SU-DHL-6 (cell line): Measurements from ENCODE around the gene CCZ1.
"Not testable (repeated sequence)": the region's sequence is repeated elsewhere in the genome, so short reads cannot be mapped to it uniquely, and the experiment has no call there.

ENCODE experiments used
- H2AFZ ChIP-seq: fragments of 200-600 bp; sonication (generic); 2 replicates; pipeline ENCODE4 v1.6.1; 2014; ENCODE audit warnings: low read depth, mild to moderate bottlenecking, moderate library complexity, mixed read lengths, antibody characterized with exemption, low read length; ENCODE audit not compliant: severe bottlenecking
- H3F3A ChIP-seq: fragments of 200-600 bp; shearing (Covaris generic); 2 replicates; pipeline ENCODE4 v1.6.0; 2016; ENCODE audit warnings: antibody characterized with exemption, mild to moderate bottlenecking; ENCODE audit not compliant: insufficient read depth
- H3K27ac ChIP-seq: fragments of 200-600 bp; sonication (generic); 2 replicates; pipeline ENCODE4 v1.5.1; 2016; ENCODE audit warnings: low read depth, mild to moderate bottlenecking, low read length, moderate library complexity, mixed read lengths
- H3K27me3 ChIP-seq: fragments of 200-600 bp; sonication (generic), shearing (Covaris generic); 2 replicates; pipeline ENCODE4 v1.6.0; 2014; ENCODE audit warnings: mild to moderate bottlenecking, low read length
- H3K36me3 ChIP-seq: fragments of 200-600 bp; sonication (generic); 2 replicates; pipeline ENCODE4 v1.6.1; 2014; ENCODE audit warnings: mild to moderate bottlenecking, low read length, mixed read lengths
- H3K4me2 ChIP-seq: fragments of 300-600, 200-600 bp; shearing (Covaris generic), sonication (generic); 2 replicates; pipeline ENCODE4 v1.6.0; 2014; ENCODE audit warnings: low read length, low read depth, mild to moderate bottlenecking; ENCODE audit not compliant: poor library complexity, severe bottlenecking
- H3K4me3 ChIP-seq: fragments of 200-600 bp; sonication (generic); 2 replicates; pipeline ENCODE4 v1.5.1; 2014; ENCODE audit warnings: antibody characterized with exemption, low read length, mild to moderate bottlenecking, mixed read lengths; ENCODE audit not compliant: insufficient read depth, poor library complexity, severe bottlenecking
- H3K79me2 ChIP-seq: fragments of 200-600 bp; sonication (generic); 2 replicates; pipeline ENCODE4 v1.6.1; 2014; ENCODE audit warnings: mild to moderate bottlenecking, low read length, moderate library complexity; ENCODE audit not compliant: insufficient read depth
- H3K9ac ChIP-seq: fragments of 200-600 bp; sonication (generic); 2 replicates; pipeline ENCODE4 v1.7.0; 2014; ENCODE audit warnings: mild to moderate bottlenecking, low read length
- H3K9me2 ChIP-seq: fragments of 200-600 bp; sonication (generic); replicated peaks from 2 replicates; pipeline ENCODE4 v1.6.1; 2014; ENCODE audit warnings: low read length; ENCODE audit not compliant: insufficient read depth
- H3K9me3 ChIP-seq: fragments of 200-600 bp; sonication (generic); 2 replicates; pipeline ENCODE4 v1.6.1; 2014; ENCODE audit warnings: low read length, mixed read lengths; ENCODE audit not compliant: insufficient read depth
- H4K20me1 ChIP-seq: fragments of 200-600 bp; sonication (generic); 2 replicates; pipeline ENCODE4 v1.6.1; 2014; ENCODE audit warnings: low read depth, mild to moderate bottlenecking, antibody characterized with exemption, low read length, moderate library complexity, mixed read lengths

Gene CCZ1

DNA sequence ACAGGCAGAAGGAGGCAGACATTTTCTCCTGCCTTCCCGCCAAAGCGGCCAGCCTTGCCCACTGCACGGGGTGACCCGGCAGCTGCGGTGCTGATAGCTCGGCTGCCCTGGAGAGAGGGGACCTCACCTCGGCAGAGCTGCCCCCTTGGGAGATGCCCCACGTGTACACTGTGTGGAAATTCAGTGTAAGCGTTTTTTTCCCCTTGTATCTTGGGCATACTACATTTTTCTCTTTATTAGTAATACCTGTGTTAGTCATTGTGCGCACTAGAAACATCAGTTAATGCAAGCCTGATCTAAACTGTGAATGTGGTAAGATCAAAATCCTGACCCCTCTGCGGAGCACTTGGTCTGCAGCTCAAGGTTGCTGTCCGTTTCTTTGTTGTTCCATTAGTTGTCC is 26.1 kb downstream of the CCZ1 start:
- H3F3A ChIP-seq, H3K9me3 ChIP-seq, H4K20me1 ChIP-seq, H3K4me2 ChIP-seq, H3K4me3 ChIP-seq, H3K9me2 ChIP-seq, H3K27me3 ChIP-seq, H3K27ac ChIP-seq, H3K79me2 ChIP-seq, H3K36me3 ChIP-seq, H3K9ac ChIP-seq, H2AFZ ChIP-seq: not testable (repeated sequence)

DNA sequence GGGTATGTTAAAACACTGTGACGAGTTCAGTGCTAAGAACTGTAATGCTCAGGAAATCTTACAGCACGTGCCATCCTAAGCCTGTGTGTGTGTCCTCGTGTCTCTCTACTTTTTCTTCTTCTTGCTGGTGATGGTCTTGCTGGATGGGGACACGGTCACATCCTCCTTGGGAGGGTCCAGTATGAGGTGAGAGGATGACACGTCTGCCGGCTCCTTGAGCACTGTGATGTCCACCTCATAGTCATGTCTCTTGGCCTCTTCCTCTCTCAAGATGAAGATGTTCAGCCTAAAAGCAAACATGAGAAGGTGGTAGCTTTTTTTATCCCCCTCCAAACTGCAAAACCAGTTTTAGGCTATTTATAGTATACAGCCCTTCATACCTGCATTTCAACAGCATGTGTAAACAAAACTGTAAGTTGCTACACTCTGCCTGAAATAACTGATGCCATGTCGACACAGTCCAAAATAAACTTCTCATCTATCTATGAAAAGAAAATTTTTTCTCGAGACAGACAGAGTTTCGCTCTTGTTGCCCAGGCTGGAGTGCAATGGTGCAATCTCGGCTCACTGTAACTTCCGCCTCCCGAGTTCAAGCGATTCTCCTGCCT is 27.8 kb downstream of the CCZ1 start:
- not testable (repeated sequence) for H4K20me1 ChIP-seq, H3K9me3 ChIP-seq, H3K27me3 ChIP-seq

DNA sequence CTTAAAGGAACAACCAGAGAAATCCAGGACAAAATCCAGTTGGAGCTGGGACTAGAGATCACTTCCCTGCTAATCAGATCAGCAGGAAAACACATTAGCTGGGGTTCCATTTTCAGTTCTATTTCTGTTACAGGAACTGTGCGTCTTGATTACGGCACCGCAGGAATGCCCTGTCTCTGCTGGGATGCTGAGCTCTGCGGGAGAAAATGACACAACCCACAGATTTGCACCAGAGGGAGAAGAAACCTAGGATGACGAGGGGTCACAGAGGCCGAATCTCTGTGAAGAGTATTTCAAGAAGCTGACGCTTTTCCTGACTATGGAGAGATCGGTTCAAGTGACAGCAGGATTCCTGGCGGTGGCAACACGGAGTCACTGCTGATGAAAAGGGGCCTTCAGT is 31.8 kb downstream of the CCZ1 start:
- not testable (repeated sequence) for H3K27ac ChIP-seq, H3K9me3 ChIP-seq, H3K36me3 ChIP-seq, H2AFZ ChIP-seq, H3F3A ChIP-seq, H3K4me3 ChIP-seq, H3K79me2 ChIP-seq, H3K4me2 ChIP-seq, H3K27me3 ChIP-seq, H3K9ac ChIP-seq, H4K20me1 ChIP-seq, H3K9me2 ChIP-seq

More for the DNA sequence above, 27.8 kb downstream of the CCZ1 start:
- H3K4me3 ChIP-seq, H3K9ac ChIP-seq, H3K4me2 ChIP-seq, H3F3A ChIP-seq, H2AFZ ChIP-seq, H3K36me3 ChIP-seq, H3K27ac ChIP-seq, H3K79me2 ChIP-seq, H3K9me2 ChIP-seq: not testable (repeated sequence)

- not testable (repeated sequence) for H3K9me3 ChIP-seq, H3K79me2 ChIP-seq, H3K9ac ChIP-seq, H3K9me2 ChIP-seq, H3K4me2 ChIP-seq, H4K20me1 ChIP-seq, H3F3A ChIP-seq, H3K4me3 ChIP-seq, H3K27me3 ChIP-seq, H2AFZ ChIP-seq, H3K27ac ChIP-seq, H3K36me3 ChIP-seq
These were observed 32.7 kb downstream of the CCZ1 start for GRCh38 chr7:5931250-5931649.

GRCh38 chr7:5931905-5932644 is 33.5 kb downstream of the CCZ1 start:
- H3K79me2 ChIP-seq, H3K9me3 ChIP-seq, H3F3A ChIP-seq, H3K4me2 ChIP-seq, H3K27ac ChIP-seq, H4K20me1 ChIP-seq, H3K9me2 ChIP-seq, H2AFZ ChIP-seq, H3K36me3 ChIP-seq, H3K9ac ChIP-seq, H3K4me3 ChIP-seq, H3K27me3 ChIP-seq: not testable (repeated sequence)

GRCh38 chr7:5934945-5935450 is 36.5 kb downstream of the CCZ1 start:
- H2AFZ ChIP-seq: not testable (repeated sequence)

GRCh38 chr7:5963205-5963604 is 64.7 kb downstream of the CCZ1 start:
- H4K20me1 ChIP-seq, H3K9me3 ChIP-seq, H3F3A ChIP-seq, H3K4me3 ChIP-seq, H3K9me2 ChIP-seq, H3K36me3 ChIP-seq, H3K9ac ChIP-seq, H3K27me3 ChIP-seq, H3K27ac ChIP-seq, H3K4me2 ChIP-seq, H2AFZ ChIP-seq, H3K79me2 ChIP-seq: not testable (repeated sequence)

More at GRCh38 chr7:5934945-5935450, 36.5 kb downstream of the CCZ1 start:
- not testable (repeated sequence) for H3K4me3 ChIP-seq, H3K36me3 ChIP-seq, H4K20me1 ChIP-seq, H3K4me2 ChIP-seq, H3K9ac ChIP-seq, H3K79me2 ChIP-seq, H3K9me2 ChIP-seq, H3F3A ChIP-seq, H3K27me3 ChIP-seq, H3K9me3 ChIP-seq, H3K27ac ChIP-seq

DNA sequence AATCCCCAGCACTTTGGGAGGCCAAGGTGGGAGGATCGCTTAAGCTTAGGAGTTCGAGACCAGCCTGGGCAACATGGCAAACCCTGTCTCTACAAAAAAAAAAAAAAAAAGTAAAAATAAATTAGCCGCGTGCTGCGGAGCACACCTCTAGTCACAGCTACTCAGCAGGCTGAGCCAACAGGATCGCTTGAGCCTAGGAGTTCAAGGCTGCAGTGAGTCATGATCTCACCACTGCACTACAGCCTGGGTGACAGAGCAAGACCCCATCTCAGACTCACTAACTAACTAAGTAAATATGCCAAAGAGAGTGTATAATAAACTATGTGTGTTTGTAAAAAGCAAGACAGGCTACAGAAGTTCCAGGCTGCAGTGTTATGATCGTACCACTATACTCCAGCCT is 65.3 kb downstream of the CCZ1 start:
- H4K20me1 ChIP-seq, H3K4me3 ChIP-seq, H3F3A ChIP-seq, H3K4me2 ChIP-seq, H3K27me3 ChIP-seq, H3K9ac ChIP-seq, H3K36me3 ChIP-seq, H3K9me3 ChIP-seq, H3K27ac ChIP-seq, H2AFZ ChIP-seq, H3K79me2 ChIP-seq, H3K9me2 ChIP-seq: not testable (repeated sequence)
